Breast epithelium (tissue), 3 donors: ENCODE measurements around the gene ACADVL.

Experiments used
- CTCF ChIP-seq, 3 donors: fragments of 450-650 bp; IDR thresholded peaks; one replicate each; pipeline ENCODE4 v1.5.1; 2016 to 2017; ENCODE audit warnings: antibody characterized with exemption in 3 of 3, mild to moderate bottlenecking in 3 of 3, moderate library complexity in 3 of 3
- POLR2A ChIP-seq: fragments of 450-650 bp; IDR thresholded peaks from one replicate; pipeline ENCODE4 v1.6.1; 2016; ENCODE audit warnings: antibody characterized with exemption, mild to moderate bottlenecking, moderate library complexity
- POLR2AphosphoS5 ChIP-seq, 3 donors: sonication (generic); formaldehyde crosslinking; IDR thresholded peaks; one replicate each; pipeline ENCODE4 v1.6.1; 2017; ENCODE audit warnings: antibody characterized with exemption in 3 of 3

GRCh38 chr17:7176841-7177190, 42.9 kb upstream of the ACADVL start:
- TF ChIP-seq CTCF (IDR thresholded peaks at IDR 0.05) = no peak
- no peak for TF ChIP-seq POLR2A
- no peak for TF ChIP-seq POLR2AphosphoS5 (IDR thresholded peaks at IDR 0.05)
